ENCODE measurements around the gene COG5.

The COG5 gene

DNA sequence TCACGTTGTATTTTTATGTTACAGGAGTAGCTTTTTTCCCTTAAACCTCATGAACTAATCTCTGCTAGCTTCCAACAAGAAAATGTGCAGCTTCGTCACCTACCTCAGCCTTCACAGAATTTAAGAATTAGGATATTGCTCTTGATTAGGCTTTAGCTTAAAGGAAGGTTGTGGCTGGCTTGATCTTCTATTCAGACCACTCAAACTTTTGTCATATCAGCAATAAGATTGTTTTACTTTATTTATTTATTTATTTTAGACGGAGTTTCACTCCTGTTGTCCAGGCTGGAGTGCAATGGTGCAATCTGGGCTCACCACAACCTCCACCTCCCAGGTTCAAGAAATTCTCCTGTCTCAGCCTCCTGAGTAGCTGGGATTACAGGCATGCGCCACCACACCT, 219.4 kb downstream of the COG5 start:
- no peaks in the 10 kb centered on the region for H3K9me2 ChIP-seq (replicated peaks; ENCODE audit: low read depth, low read length)
- no peaks in the 10 kb centered on the region for H3K36me3 ChIP-seq (ENCODE audit: insufficient read depth, low read length)
- H3K4me2 ChIP-seq (ENCODE audit: low read depth, low read length, poor library complexity, severe bottlenecking) = no peak overlapping the region
- H3K79me2 ChIP-seq (ENCODE audit: insufficient read depth, low read length) = no peaks in the 10 kb centered on the region
- H3F3A ChIP-seq (ENCODE audit: low read depth) = no peaks in the 10 kb centered on the region
- H2AFZ ChIP-seq (ENCODE audit: low read length) = no peak overlapping the region
- H3K9ac ChIP-seq (ENCODE audit: low read depth, low read length, poor library complexity, severe bottlenecking) = no peak overlapping the region
- TF ChIP-seq, protein P1, sequence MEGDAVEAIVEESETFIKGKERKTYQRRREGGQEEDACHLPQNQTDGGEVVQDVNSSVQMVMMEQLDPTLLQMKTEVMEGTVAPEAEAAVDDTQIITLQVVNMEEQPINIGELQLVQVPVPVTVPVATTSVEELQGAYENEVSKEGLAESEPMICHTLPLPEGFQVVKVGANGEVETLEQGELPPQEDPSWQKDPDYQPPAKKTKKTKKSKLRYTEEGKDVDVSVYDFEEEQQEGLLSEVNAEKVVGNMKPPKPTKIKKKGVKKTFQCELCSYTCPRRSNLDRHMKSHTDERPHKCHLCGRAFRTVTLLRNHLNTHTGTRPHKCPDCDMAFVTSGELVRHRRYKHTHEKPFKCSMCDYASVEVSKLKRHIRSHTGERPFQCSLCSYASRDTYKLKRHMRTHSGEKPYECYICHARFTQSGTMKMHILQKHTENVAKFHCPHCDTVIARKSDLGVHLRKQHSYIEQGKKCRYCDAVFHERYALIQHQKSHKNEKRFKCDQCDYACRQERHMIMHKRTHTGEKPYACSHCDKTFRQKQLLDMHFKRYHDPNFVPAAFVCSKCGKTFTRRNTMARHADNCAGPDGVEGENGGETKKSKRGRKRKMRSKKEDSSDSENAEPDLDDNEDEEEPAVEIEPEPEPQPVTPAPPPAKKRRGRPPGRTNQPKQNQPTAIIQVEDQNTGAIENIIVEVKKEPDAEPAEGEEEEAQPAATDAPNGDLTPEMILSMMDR (conservative IDR thresholded peaks at IDR 0.05; ENCODE audit: low read length) = no peak
- TF ChIP-seq EZH2phosphoT487 (IDR thresholded peaks at IDR 0.05; ENCODE audit: borderline replicate concordance) = no peak
- no peaks in the 10 kb centered on the region for H3K4me1 ChIP-seq (ENCODE audit: insufficient read depth, low read length, poor library complexity, severe bottlenecking)
- H3K4me3 ChIP-seq (ENCODE audit: low read length, poor library complexity, severe bottlenecking) = no peak overlapping the region
- H4K20me1 ChIP-seq (ENCODE audit: insufficient read depth, low read length, poor library complexity, severe bottlenecking) = no peaks in the 10 kb centered on the region
- H3K27me3 ChIP-seq (ENCODE audit: insufficient read depth, low read length, poor library complexity, severe bottlenecking) = no peaks in the 10 kb centered on the region
- no peaks in the 10 kb centered on the region for H3K9me3 ChIP-seq (ENCODE audit: insufficient read depth, low read depth, low read length)

DNA sequence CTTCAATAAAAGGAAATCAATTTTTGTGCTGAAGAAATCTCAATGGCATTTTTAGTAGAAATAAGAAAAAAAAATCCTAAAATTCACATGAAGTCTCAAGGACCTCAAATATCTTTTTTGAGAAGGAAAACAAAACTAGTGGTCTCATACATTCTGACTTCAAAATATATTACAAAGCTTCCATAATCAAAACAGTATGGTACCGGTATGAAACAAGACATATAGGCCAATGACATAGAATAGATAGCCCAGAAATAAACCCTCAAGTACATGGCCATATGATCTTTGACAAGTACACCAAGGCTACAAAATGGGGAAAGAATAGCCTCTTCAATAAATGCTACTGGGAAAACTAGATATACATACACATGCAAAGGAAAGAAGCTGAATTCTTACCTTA, 225.6 kb downstream of the COG5 start:
- no peak overlapping the region for H2AFZ ChIP-seq (ENCODE audit: low read length)
- no peak overlapping the region for H3K9ac ChIP-seq (ENCODE audit: low read depth, low read length, poor library complexity, severe bottlenecking)
- H4K20me1 ChIP-seq (ENCODE audit: insufficient read depth, low read length, poor library complexity, severe bottlenecking) = no peaks in the 10 kb centered on the region
- H3K79me2 ChIP-seq (ENCODE audit: insufficient read depth, low read length) = no peaks in the 10 kb centered on the region
- peaks cover 3% of the 10 kb centered on the region for H3K4me1 ChIP-seq (ENCODE audit: insufficient read depth, low read length, poor library complexity, severe bottlenecking)
- no peaks in the 10 kb centered on the region for H3K9me2 ChIP-seq (replicated peaks; ENCODE audit: low read depth, low read length)
- no peaks in the 10 kb centered on the region for H3F3A ChIP-seq (ENCODE audit: low read depth)
- H3K4me3 ChIP-seq (ENCODE audit: low read length, poor library complexity, severe bottlenecking) = no peak overlapping the region
- H3K4me2 ChIP-seq (ENCODE audit: low read depth, low read length, poor library complexity, severe bottlenecking) = no peak overlapping the region
- no peak for TF ChIP-seq EZH2phosphoT487 (IDR thresholded peaks at IDR 0.05; ENCODE audit: borderline replicate concordance)
- TF ChIP-seq, protein P1 (conservative IDR thresholded peaks at IDR 0.05; ENCODE audit: low read length) = no peak
- no peaks in the 10 kb centered on the region for H3K36me3 ChIP-seq (ENCODE audit: insufficient read depth, low read length)
- H3K9me3 ChIP-seq (ENCODE audit: insufficient read depth, low read depth, low read length) = peaks cover 6% of the 10 kb centered on the region; the same call in 1 of the 2 replicates
- no peaks in the 10 kb centered on the region for H3K27me3 ChIP-seq (ENCODE audit: insufficient read depth, low read length, poor library complexity, severe bottlenecking)

DNA sequence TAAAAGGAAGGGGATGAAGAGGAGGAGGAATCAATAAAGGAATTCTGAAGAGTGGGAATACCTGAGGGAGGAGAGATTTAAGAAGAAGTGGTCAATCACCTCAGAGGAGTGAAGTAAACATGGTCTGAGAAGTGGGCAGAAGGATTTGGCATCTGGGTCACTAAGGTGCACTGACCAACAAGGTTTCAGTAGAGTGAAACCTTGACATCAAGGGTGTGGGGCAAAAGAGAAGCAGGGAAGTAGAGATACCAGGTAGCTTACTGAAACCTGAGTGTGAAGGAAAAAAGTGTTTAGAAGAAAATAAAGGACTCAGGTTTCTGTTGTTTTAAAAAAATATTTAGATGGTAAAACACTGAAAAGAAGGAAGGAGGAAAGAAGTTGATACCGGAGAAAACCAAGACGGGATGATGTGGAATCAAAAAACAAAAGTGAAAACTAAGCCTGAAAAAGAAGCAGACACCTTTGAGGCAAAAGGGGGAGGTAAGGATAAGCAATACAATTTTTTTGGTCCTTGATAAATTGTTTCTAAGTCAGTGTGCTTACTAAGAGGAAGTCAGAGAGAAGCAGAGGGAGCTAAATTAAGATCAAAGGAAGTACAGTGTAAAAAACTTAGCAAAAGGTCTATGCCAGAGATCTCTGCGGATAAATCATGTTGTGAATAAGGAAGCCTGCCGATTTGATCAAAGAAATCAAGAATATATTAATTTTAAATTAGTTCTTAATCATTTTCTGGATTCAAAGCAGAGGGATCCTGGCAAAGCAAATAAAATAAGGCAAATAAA, 231.0 kb downstream of the COG5 start:
- TF ChIP-seq, protein P1 (conservative IDR thresholded peaks at IDR 0.05; ENCODE audit: low read length) = no peak
- TF ChIP-seq EZH2phosphoT487 (IDR thresholded peaks at IDR 0.05; ENCODE audit: borderline replicate concordance) = no peak
- Histone ChIP-seq H3K27me3 (ENCODE audit: insufficient read depth, low read length, poor library complexity, severe bottlenecking) (no peaks in the 10 kb centered on the region), H3K36me3 (ENCODE audit: insufficient read depth, low read length) (no peaks in the 10 kb centered on the region), H3K79me2 (ENCODE audit: insufficient read depth, low read length) (no peaks in the 10 kb centered on the region), H3K4me1 (ENCODE audit: insufficient read depth, low read length, poor library complexity, severe bottlenecking) (peaks cover 10% of the 10 kb centered on the region), H3K9me2 (replicated peaks; ENCODE audit: low read depth, low read length) (no peaks in the 10 kb centered on the region), H3F3A (ENCODE audit: low read depth) (no peaks in the 10 kb centered on the region), H3K4me3 (ENCODE audit: low read length, poor library complexity, severe bottlenecking) (peak overlapping the region; percentile 26), H3K4me2 (ENCODE audit: low read depth, low read length, poor library complexity, severe bottlenecking) (peak overlapping the region; percentile 17), H3K9ac (ENCODE audit: low read depth, low read length, poor library complexity, severe bottlenecking) (peak overlapping the region; percentile 4), H3K9me3 (ENCODE audit: insufficient read depth, low read depth, low read length) (peaks cover under 1% of the 10 kb centered on the region; the same call in 1 of the 2 replicates), H4K20me1 (ENCODE audit: insufficient read depth, low read length, poor library complexity, severe bottlenecking) (no peaks in the 10 kb centered on the region), H2AFZ (ENCODE audit: low read length) (peak overlapping the region; percentile 12; the same call in 1 of the 2 replicates)

All from Loucy (cell line).